Keratinocyte (primary cell): ENCODE measurements around the gene SIPA1.

Experiments
- EZH2 ChIP-seq: IDR thresholded peaks from one replicate; pipeline ENCODE4 v1.6.1; 2012; ENCODE audit warnings: inconsistent platforms, mild to moderate bottlenecking, low read length, moderate library complexity
- TF ChIP-seq, protein P1 (sequence below), 3 experiments: IDR thresholded peaks in 1 of 3; conservative IDR thresholded peaks in 1 of 3; optimal IDR thresholded peaks in 1 of 3; 2 replicates in 2 of 3; 3 replicates in 1 of 3; pipeline versions ENCODE3 to v1.5.1; 2011; ENCODE audit warnings: low read length in 3 of 3, mild to moderate bottlenecking in 3 of 3, moderate library complexity in 2 of 3, control low read depth in 1 of 3, inconsistent platforms in 1 of 3; ENCODE audit not compliant: insufficient read depth in 2 of 3; ENCODE audit errors: extremely low read depth in 1 of 3

- TF ChIP-seq, protein P1, sequence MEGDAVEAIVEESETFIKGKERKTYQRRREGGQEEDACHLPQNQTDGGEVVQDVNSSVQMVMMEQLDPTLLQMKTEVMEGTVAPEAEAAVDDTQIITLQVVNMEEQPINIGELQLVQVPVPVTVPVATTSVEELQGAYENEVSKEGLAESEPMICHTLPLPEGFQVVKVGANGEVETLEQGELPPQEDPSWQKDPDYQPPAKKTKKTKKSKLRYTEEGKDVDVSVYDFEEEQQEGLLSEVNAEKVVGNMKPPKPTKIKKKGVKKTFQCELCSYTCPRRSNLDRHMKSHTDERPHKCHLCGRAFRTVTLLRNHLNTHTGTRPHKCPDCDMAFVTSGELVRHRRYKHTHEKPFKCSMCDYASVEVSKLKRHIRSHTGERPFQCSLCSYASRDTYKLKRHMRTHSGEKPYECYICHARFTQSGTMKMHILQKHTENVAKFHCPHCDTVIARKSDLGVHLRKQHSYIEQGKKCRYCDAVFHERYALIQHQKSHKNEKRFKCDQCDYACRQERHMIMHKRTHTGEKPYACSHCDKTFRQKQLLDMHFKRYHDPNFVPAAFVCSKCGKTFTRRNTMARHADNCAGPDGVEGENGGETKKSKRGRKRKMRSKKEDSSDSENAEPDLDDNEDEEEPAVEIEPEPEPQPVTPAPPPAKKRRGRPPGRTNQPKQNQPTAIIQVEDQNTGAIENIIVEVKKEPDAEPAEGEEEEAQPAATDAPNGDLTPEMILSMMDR (optimal IDR thresholded peaks at IDR 0.05 in 1 of 3, IDR thresholded peaks at IDR 0.05 in 1 of 3, conservative IDR thresholded peaks at IDR 0.05 in 1 of 3; ENCODE audit: extremely low read depth in 1 of 3, insufficient read depth in 2 of 3, low read length in 3 of 3) = no peak
- TF ChIP-seq EZH2 = no peak
Measured at GRCh38 chr11:65660038-65660437, 22.1 kb downstream of the SIPA1 start.
